Ramos (cell line): ENCODE measurements around the gene HK1.
"Not testable (repeated sequence)": the region's sequence is repeated elsewhere in the genome, so short reads cannot be mapped to it uniquely, and the experiment has no call there.

Source experiments
- in situ Hi-C: fragments of 300-500 bp; cut with MboI; formaldehyde crosslinking; loops from one replicate; pipeline ENCODE4 v1.14.3; 2022; ENCODE audit warnings: low sequenced_read_pairs; ENCODE audit not compliant: unreplicated experiment

HK1 gene

GRCh38 chr10:69435966-69436520 lies 157.7 kb downstream of the HK1 start:
- in situ Hi-C loops, result no loop called here

- in situ Hi-C loops, result no loop called here
These were observed 159.3 kb downstream of the HK1 start for GRCh38 chr10:69437321-69438259.

- in situ Hi-C loops, result no loop called here
These were observed 160.4 kb downstream of the HK1 start for GRCh38 chr10:69438536-69439349.

- in situ Hi-C loops, result no loop called here
These were observed 161.0 kb downstream of the HK1 start for GRCh38 chr10:69439350-69439739.

GRCh38 chr10:69439813-69440506 lies 161.7 kb downstream of the HK1 start:
- in situ Hi-C loops, result no loop called here

- in situ Hi-C loops, result no loop called here
These were observed 165.1 kb downstream of the HK1 start for GRCh38 chr10:69443354-69443753.

- in situ Hi-C loops, result no loop called here
These were observed 166.7 kb downstream of the HK1 start for GRCh38 chr10:69445041-69445440.

- in situ Hi-C loops, result no loop called here
These were observed 167.9 kb downstream of the HK1 start for GRCh38 chr10:69446229-69446628.

- in situ Hi-C loops, result no loop called here
These were observed 168.4 kb downstream of the HK1 start for GRCh38 chr10:69446650-69447151.

- in situ Hi-C loops, result no loop called here
These were observed 171.5 kb downstream of the HK1 start for GRCh38 chr10:69449841-69450240.

GRCh38 chr10:69450395-69450794 lies 172.1 kb downstream of the HK1 start:
- in situ Hi-C loops, result not testable (repeated sequence)

GRCh38 chr10:69451209-69451783 lies 173.0 kb downstream of the HK1 start, which contains the start of gene TSPAN15:
Gene TSPAN15 (plus strand): TSS chr10:69451465. CDS start chr10:69451595, 130 bp downstream.
- in situ Hi-C loops, result no loop called here
